H7 (cell line): ENCODE data around the gene MAD2L1BP. TPM values are rescaled to one million over a fixed set of nuclear protein-coding genes. Genes with fewer than 3 reads are reported as not detected.
"Not testable (repeated sequence)": the region's sequence is repeated elsewhere in the genome, so short reads cannot be mapped to it uniquely, and the experiment has no call there.

Experiments used
- DNase-seq: peaks from one replicate; pipeline ENCODE4 v3.0.0; 2012
- H3K27me3 ChIP-seq: 2 replicates; pipeline ENCODE4 v1.6.0; 2011; ENCODE audit warnings: mild to moderate bottlenecking, low read length; ENCODE audit not compliant: control insufficient read depth, insufficient read depth
- H3K36me3 ChIP-seq: replicated peaks from 2 replicates; pipeline ENCODE4 v1.5.1; 2011; ENCODE audit warnings: low read length; ENCODE audit not compliant: control insufficient read depth, insufficient read depth
- H3K4me3 ChIP-seq: 2 replicates; pipeline ENCODE4 v1.5.1; 2011; ENCODE audit warnings: low read depth, mild to moderate bottlenecking, control low read depth, low read length, moderate library complexity; ENCODE audit not compliant: insufficient read depth
- total RNA-seq: library from RNA; depleted of rRNA; stranded (reverse); fragments of >200 nt; shearing (Covaris generic); gene quantifications from 2 replicates; pipeline ENCODE4 v1.2.3, GENCODE V29; 2014; rRNA removed

The MAD2L1BP gene
- 40.0 and 46.5 TPM in 2 replicates for total RNA-seq

DNA sequence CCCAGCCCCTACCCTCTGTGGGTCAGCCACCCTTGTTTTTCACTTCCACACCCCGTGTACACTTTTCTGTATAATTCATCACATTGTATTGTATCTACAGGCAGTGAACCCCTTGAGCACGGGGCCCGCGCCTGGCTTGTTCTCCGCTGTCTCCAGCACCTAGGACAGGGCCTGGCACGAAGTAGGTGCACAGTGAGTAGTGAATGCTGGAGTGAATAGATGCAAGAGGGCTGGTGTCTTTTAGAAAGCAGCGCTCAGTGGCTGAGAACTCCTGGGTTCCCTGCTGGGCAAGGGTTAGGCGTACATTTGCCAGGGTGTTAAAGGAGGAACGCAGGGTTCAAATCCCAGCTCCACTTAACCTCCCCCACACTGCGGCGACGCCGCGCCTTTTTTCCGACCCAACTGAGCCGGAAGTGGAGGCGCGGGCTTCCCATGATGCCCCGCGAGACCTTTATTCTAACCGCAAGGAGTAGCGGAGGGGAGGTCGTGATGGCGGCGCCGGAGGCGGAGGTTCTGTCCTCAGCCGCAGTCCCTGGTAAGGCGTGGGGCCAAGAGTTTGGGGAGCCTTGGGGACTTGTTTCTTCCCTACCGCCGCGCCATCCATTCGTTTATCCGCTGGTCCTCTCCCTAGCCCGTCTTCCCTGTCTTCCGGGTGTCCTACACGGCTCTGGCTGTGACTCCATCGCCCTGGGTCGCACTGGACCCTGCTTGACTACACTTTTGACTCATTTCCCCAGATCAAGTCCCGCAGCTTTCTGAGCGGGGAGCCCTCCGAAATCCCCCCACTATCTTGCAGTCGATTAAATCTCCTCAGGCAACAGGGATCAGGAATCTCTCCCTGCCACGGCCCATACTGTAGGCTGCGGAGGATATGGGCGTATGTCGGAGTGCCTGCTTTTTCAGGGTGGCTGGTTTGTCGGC lies at the start of gene MAD2L1BP:
MAD2L1BP (plus strand) TSS at position 454 of the 921 bp plus-strand sequence; CDS start at position 490, 36 bp downstream.
- H3K27me3 ChIP-seq, result no peaks in the 10 kb centered on the region
- H3K36me3 ChIP-seq, result peaks cover 13% of the 10 kb centered on the region
- peak within 1 kb of the TSS; percentile 97 for H3K4me3 ChIP-seq
- peak; percentile 86 for DNase-seq

DNA sequence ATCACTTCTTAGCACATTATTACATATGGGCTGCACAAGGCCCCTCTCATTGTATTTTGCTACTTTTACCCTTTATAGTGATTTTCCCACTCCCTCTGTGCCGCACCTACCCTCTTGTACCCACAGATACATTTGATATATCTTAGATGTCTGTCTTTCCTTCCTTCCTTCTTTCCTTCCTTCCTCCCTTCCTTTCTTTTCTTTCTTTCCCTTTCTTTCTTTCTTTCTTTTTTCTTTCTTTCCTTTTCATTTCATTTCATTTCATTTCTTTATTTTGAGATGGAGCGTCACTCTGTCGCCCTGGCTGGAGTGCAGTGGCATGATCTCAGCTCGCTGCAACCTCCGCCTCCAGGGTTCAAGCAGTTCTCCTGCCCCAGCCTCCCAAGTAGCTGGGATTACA lies 47.4 kb upstream of the MAD2L1BP start:
- Histone ChIP-seq H3K36me3 (peaks cover 8% of the 10 kb centered on the region), H3K4me3 (no peak overlapping the region), H3K27me3 (no peaks in the 10 kb centered on the region)
- no peak for DNase-seq

DNA sequence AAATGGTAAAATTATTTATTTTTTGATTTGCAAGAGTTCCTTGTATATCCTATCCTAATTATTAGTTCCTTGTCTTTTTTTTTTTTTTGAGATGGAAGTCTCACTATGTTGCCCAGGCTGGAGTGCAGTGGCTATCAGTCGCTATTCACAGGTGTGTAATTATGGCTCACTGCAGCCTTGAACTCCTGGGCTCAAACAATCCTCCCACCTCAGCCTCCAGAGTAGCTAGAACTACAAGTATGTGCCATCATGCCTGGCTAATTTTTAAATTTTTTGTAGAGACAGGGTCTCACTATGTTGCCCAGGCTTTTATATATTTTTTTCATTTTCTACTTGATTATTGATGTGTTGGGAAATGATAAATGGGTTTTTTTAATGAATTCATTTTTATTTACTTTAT lies 46.1 kb upstream of the MAD2L1BP start:
- DNase-seq, H3K4me3 ChIP-seq, H3K27me3 ChIP-seq, H3K36me3 ChIP-seq: not testable (repeated sequence)

DNA sequence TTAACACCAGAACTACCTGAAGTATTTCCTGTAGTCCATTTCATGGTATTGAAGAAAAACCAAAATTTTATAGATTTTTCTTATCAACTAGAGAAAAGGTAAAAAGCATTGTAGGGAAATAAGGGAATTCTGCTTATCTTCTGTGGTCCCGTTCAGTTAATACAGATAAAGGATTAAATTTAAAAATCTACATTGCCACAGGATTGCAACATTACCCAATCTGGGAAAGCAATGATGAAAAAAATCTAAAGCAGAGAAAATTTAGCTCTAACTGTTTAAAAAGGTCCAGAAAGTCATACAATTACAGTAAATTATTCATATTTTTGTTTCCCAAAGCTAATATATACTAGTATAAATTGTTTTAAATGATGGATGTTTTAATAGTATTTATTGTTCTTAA lies 41.7 kb upstream of the MAD2L1BP start:
- Histone ChIP-seq H3K4me3 (no peak overlapping the region), H3K36me3 (no peaks in the 10 kb centered on the region; the same call in 1 of the 2 replicates)

DNA sequence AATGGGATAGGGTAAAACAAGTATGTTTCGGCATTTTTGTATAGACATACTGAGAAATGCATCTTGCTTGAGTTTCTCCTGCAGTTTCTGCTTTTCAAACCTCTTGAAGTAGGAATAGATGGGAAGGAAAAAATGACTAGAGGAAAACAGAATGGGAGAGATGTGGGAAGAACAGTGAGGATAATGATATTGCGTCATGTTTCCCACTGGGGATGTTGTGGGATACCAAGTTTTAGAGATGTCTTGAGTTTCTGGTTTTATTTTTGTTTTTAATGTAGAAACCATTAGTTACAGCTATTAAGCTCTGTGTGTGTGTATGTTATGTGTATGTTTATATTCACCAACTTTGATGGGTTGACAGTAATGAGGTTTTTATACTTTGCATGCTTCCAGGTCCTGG lies 35.0 kb upstream of the MAD2L1BP start:
- Histone ChIP-seq H3K4me3 (no peak overlapping the region), H3K27me3 (no peaks in the 10 kb centered on the region)

More for the DNA sequence above, 41.7 kb upstream of the MAD2L1BP start:
- no peaks in the 10 kb centered on the region for H3K27me3 ChIP-seq
- DNase-seq, result no peak

DNA sequence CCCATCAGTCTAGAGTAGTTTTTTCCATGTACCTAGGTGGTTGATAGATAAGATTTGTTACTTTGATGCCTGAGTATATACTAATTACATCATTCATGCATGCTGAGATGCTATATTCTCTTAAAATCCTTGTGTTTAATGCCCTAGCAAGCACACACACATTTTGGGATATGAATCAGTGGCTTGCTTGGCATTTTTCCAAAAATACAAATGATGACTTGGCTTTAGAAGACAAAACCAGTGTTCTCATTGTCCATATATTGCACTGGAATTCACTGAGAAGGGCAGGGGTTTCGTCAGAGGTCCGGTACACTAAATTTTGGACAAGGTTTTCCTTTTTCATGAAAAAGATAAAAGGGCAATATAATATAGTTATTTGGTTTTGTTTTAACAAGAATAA lies 31.5 kb upstream of the MAD2L1BP start:
- H3K36me3 ChIP-seq, result no peaks in the 10 kb centered on the region; the same call in 1 of the 2 replicates
- no peak for DNase-seq
- no peak overlapping the region for H3K4me3 ChIP-seq
- no peaks in the 10 kb centered on the region for H3K27me3 ChIP-seq

More for the DNA sequence above, 35.0 kb upstream of the MAD2L1BP start:
- no peak for DNase-seq
- no peaks in the 10 kb centered on the region; the same call in none of the 2 replicates for H3K36me3 ChIP-seq

GRCh38 chr6:43606019-43606418 lies 29.6 kb upstream of the MAD2L1BP start:
- peaks cover 2% of the 10 kb centered on the region for H3K36me3 ChIP-seq

DNA sequence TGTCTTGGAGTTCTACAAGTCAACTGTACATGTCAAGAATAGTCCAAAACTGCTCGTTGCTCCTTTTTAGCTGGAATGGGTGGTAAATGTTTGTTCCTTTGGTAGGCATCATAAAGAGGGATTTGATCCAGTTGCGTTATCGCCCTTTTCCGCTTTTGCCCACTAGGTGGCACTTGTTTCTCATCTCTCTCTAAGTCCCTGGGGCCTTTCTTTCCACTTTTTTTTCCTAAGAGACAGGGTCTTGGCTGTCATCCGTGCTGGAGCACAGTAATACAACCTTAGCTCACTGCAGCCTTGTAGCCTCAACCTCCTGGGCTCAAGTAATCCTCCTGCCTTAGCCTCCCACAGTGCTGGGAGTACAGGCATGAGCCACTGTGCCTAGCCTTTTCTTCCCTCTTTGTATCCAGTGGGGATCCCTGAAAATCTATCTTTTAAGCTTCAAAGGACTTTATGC lies 27.3 kb upstream of the MAD2L1BP start:
- DNase-seq, result peak; percentile 79
- H3K27me3 ChIP-seq, result no peaks in the 10 kb centered on the region
- H3K4me3 ChIP-seq, result no peak overlapping the region
- H3K36me3 ChIP-seq, result peaks cover 3% of the 10 kb centered on the region

More at GRCh38 chr6:43606019-43606418, 29.6 kb upstream of the MAD2L1BP start:
- no peak for DNase-seq
- Histone ChIP-seq H3K4me3 (no peak overlapping the region), H3K27me3 (no peaks in the 10 kb centered on the region)

GRCh38 chr6:43608807-43609206 lies 26.8 kb upstream of the MAD2L1BP start:
- DNase-seq, result no peak
- Histone ChIP-seq H3K36me3 (peaks cover 3% of the 10 kb centered on the region), H3K27me3 (no peaks in the 10 kb centered on the region), H3K4me3 (no peak overlapping the region)

GRCh38 chr6:43609402-43609801 lies 26.2 kb upstream of the MAD2L1BP start:
- no peak for DNase-seq
- no peaks in the 10 kb centered on the region for H3K27me3 ChIP-seq
- H3K36me3 ChIP-seq, result peaks cover 7% of the 10 kb centered on the region

DNA sequence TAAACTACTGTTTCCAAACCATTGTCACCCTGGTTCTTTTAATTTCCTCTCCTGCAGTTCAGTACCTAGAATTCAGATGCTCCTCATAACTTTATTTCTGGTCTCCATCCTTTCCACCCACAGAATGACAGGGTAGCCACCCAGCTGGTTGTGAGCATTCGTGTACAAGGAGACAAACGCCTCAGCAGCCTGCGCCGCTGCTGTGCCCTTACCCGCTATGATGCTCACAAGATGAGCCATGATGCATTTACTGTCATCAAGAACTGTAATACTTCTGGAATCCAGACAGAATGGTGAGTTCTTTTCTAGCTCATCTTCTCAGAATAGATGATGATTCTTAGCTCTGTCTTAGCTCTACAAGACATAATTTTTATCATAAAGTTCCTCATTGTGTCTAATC lies 25.2 kb upstream of the MAD2L1BP start:
- Histone ChIP-seq H3K4me3 (no peak overlapping the region), H3K27me3 (no peaks in the 10 kb centered on the region), H3K36me3 (peaks cover 7% of the 10 kb centered on the region)
- DNase-seq, result no peak

More at GRCh38 chr6:43609402-43609801, 26.2 kb upstream of the MAD2L1BP start:
- H3K4me3 ChIP-seq, result no peak overlapping the region

DNA sequence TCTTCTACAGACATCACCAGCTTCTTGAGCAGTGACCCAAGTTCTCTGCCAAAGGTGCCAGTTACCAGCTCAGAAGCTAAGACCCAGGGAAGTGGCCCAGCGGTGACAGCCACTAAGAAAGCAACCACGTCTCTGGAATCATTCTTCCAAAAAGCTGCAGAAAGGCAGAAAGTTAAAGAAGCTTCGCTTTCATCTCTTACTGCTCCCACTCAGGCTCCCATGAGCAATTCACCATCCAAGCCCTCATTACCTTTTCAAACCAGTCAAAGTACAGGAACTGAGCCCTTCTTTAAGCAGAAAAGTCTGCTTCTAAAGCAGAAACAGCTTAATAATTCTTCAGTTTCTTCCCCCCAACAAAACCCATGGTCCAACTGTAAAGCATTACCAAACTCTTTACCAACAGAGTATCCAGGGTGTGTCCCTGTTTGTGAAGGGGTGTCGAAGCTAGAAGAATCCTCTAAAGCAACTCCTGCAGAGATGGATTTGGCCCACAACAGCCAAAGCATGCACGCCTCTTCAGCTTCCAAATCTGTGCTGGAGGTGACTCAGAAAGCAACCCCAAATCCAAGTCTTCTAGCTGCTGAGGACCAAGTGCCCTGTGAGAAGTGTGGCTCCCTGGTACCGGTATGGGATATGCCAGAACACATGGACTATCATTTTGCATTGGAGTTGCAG lies 21.8 kb upstream of the MAD2L1BP start:
- Histone ChIP-seq H3K4me3 (no peak overlapping the region), H3K27me3 (no peaks in the 10 kb centered on the region), H3K36me3 (peaks cover 7% of the 10 kb centered on the region)
- DNase-seq, result no peak

DNA sequence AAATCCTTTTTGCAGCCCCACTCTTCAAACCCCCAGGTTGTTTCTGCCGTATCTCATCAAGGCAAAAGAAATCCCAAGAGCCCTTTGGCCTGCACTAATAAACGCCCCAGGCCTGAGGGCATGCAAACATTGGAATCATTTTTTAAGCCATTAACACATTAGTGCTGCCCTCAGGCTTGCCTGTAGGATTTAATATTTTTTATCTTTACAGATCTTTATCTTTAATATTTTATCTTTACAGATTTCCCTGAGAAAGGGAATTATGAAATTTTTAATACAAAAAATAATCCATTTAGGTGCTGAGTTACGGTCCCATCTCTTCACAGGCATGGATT lies 21.3 kb upstream of the MAD2L1BP start:
- Histone ChIP-seq H3K4me3 (no peak overlapping the region), H3K27me3 (no peaks in the 10 kb centered on the region), H3K36me3 (peaks cover 7% of the 10 kb centered on the region)
- no peak for DNase-seq

DNA sequence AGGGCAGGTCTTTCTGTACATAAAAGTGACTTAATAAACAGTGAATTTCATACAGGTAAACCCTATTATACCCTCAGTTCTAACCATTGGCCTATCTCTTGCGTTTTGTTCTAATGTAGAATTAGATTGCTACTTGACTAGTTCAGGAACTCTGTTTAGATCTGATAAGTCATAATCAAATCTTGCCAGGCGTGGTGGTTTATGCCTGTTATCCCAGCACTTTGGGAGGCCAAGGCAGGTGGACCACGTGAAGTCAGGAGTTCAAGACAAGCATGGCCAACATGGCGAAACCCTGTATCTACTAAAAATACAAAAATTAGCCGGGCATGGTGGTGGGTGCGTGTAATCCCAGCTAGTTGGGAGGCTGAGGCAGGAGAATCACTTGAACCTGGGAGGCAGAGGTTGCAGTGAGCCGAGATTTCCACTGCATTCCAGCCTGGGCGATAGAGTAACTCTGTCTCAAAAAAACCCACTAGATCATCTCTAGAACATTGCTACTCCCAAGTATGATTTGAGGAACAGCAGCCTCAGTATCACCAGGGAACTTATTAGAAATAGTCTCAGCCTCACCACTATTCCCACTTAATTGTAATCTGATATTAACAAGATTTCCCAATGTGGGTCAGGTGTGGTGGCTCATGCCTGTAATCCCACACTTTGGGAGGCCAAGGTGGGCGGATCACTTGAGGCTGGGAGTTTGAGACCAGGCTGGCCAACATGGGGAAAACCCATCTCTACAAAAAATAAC lies 18.7 kb upstream of the MAD2L1BP start:
- H3K36me3 ChIP-seq, result peaks cover 18% of the 10 kb centered on the region
- no peak overlapping the region for H3K4me3 ChIP-seq
- no peaks in the 10 kb centered on the region for H3K27me3 ChIP-seq
- no peak for DNase-seq
